ENCODE measurements around the gene TBC1D7. TPM values are rescaled to one million over a fixed set of nuclear protein-coding genes. Genes with fewer than 3 reads are reported as not detected.
A peak's percentile ranks its signal among the peaks of the same experiment; 100 is the strongest.

The TBC1D7 gene
- polyA plus RNA-seq, 2 of the 4 experiments (the other 2 are of a cell fraction): 34.6 to 55.9 TPM

DNA sequence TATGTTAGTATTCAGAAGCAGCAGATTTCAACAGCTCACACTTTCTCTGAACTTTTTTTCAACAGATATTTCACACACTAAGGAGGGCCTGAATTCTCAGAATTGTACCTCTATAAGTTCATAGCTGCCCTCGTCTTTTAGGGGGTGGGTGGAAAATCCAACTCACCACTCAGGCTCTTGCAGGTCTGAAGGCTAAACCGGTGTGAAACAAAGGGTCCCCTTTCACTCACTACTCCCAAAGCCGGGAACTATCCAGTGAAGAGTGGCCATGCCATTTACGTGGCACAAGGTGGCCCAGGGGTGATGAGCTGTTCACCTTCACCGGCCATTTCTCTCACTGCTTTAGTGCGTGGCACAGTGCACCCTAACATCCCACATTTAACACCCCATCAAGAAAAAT, 24.2 kb downstream of the TBC1D7 start:
- no peak for TF ChIP-seq MYC (IDR thresholded peaks at IDR 0.05; ENCODE audit: borderline replicate concordance, low read length)
- TF ChIP-seq RFX5 (IDR thresholded peaks at IDR 0.05): no peak
- no peak for TF ChIP-seq RNF2 (IDR thresholded peaks at IDR 0.05; ENCODE audit: borderline replicate concordance, low read depth)
- no peak for TF ChIP-seq USF2 (IDR thresholded peaks at IDR 0.05)
- TF ChIP-seq MAX (IDR thresholded peaks at IDR 0.05): no peak
- no peak for TF ChIP-seq CHD2 (IDR thresholded peaks at IDR 0.05; ENCODE audit: low read length, partially characterized antibody)
- TF ChIP-seq, protein P1, sequence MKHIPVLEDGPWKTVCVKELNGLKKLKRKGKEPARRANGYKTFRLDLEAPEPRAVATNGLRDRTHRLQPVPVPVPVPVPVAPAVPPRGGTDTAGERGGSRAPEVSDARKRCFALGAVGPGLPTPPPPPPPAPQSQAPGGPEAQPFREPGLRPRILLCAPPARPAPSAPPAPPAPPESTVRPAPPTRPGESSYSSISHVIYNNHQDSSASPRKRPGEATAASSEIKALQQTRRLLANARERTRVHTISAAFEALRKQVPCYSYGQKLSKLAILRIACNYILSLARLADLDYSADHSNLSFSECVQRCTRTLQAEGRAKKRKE (CRISPR knock-in tag; IDR thresholded peaks at IDR 0.05; ENCODE audit: low read depth): no peak
- TF ChIP-seq HMGXB4 (CRISPR knock-in tag; IDR thresholded peaks at IDR 0.05; ENCODE audit: borderline replicate concordance): no peak
- no peak for TF ChIP-seq HDAC2 (IDR thresholded peaks at IDR 0.05)
- H3K27ac ChIP-seq: peak overlapping the region; percentile 87 to 94
- no peaks in the 10 kb centered on the region for H3K9me3 ChIP-seq
- ChIA-PET CTCF (interaction anchor here (0.8 to 1.8 kb wide), 2 partner anchors 27 to 191 kb away, joined by 3 to 5 read pairs; no protein-coding TSS in a partner anchor), POLR2A (interaction anchor here (0.6 to 2.3 kb wide), 2 partner anchors 15 to 24 kb away, joined by 5 to 28 read pairs; partner anchors contain the start of gene TBC1D7)
- ATAC-seq (no peak), FAIRE-seq (no peak), DNase-seq (ENCODE audit: low read depth in 1 of 2, low spot score in 1 of 2) (no peak)
- WGBS (ENCODE audit: missing lambda C conversion rate): 87% methylated on average over 6 of the region's 6 CpGs
- H3K4me1 ChIP-seq: peaks cover 73% of the 10 kb centered on the region
- peak overlapping the region; percentile 64 for H3K4me2 ChIP-seq
- no peak overlapping the region for H3K4me3 ChIP-seq

DNA sequence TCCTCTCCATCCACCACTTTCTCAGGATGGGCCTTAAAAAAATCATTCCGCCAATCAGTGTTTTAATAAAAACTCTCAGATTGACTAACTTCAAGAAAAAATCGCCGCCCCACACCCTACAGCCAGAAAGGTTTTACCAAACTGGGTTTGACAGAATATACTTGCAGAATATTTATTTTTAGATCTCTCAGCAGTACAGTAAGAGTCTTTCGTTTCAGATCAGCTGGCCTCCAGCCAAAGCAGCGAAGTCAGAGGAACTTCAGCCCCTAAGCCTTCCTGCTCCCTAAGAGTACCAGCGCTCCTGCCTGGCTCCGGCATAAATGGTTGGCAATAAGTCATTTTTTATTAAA, 24.7 kb downstream of the TBC1D7 start:
- Histone ChIP-seq H3K9me3 (no peaks in the 10 kb centered on the region), H3K4me3 (no peak overlapping the region), H3K4me2 (peak overlapping the region; percentile 64), H3K27ac (peak overlapping the region; percentile 87 to 94), H3K4me1 (peaks cover 69% of the 10 kb centered on the region)
- peak in 1 of 2 experiments; percentile 26; a peak in 1 of 6 replicates for ATAC-seq
- WGBS (ENCODE audit: missing lambda C conversion rate): 69% methylated on average over 7 of the region's 7 CpGs
- POLR2A ChIA-PET: interaction anchor here (0.6 to 2.3 kb wide), 3 partner anchors 16 to 271 kb away, joined by 5 to 28 read pairs (median 8); partner anchors contain the start of genes SIRT5 and TBC1D7
- TF ChIP-seq EP300 (IDR thresholded peaks at IDR 0.05) (no peak), NPAS2 (CRISPR knock-in tag; IDR thresholded peaks at IDR 0.05; ENCODE audit: borderline replicate concordance) (no peak), CEBPB (IDR thresholded peaks at IDR 0.05) (no peak), FOSL2 (IDR thresholded peaks at IDR 0.05) (no peak), FOSL2 (CRISPR knock-in tag; IDR thresholded peaks at IDR 0.05) (no peak), KDM1A (IDR thresholded peaks at IDR 0.05; ENCODE audit: low read depth) (no peak), BHLHE40 (IDR thresholded peaks at IDR 0.05; ENCODE audit: low read depth, low read length) (no peak), FOSB (CRISPR knock-in tag; IDR thresholded peaks at IDR 0.05) (no peak), MYC (IDR thresholded peaks at IDR 0.05; ENCODE audit: borderline replicate concordance, low read length) (no peak), EHMT2 (IDR thresholded peaks at IDR 0.05; ENCODE audit: low read depth) (no peak), MAX (IDR thresholded peaks at IDR 0.05) (no peak), GATA3 (IDR thresholded peaks at IDR 0.05; ENCODE audit: borderline replicate concordance) (no peak), CBX2 (IDR thresholded peaks at IDR 0.05; ENCODE audit: borderline replicate concordance, low read depth) (no peak), RARB (CRISPR knock-in tag; IDR thresholded peaks at IDR 0.05) (no peak), PHF8 (IDR thresholded peaks at IDR 0.05; ENCODE audit: borderline replicate concordance, low read depth) (no peak), ESRRA (IDR thresholded peaks at IDR 0.05; ENCODE audit: borderline replicate concordance, low read length) (no peak), ZC3H11A (IDR thresholded peaks at IDR 0.05) (no peak), HOXA7 (CRISPR knock-in tag; IDR thresholded peaks at IDR 0.05) (no peak)
- TF ChIP-seq, protein P1 (CRISPR knock-in tag; IDR thresholded peaks at IDR 0.05; ENCODE audit: low read depth): no peak
- no peak for FAIRE-seq
- DNase-seq (ENCODE audit: low read depth in 1 of 2, low spot score in 1 of 2): no peak
- CTCF ChIA-PET: interaction anchor here (0.8 to 1.8 kb wide), 2 partner anchors 28 to 191 kb away, joined by 3 to 5 read pairs; no protein-coding TSS in a partner anchor

Data from A549 (cell line).